Neutrophil (primary cell): ENCODE measurements around the gene GLG1.

ENCODE experiments used
- H3K27ac ChIP-seq: fragments of 200-600 bp; sonication (generic); 2 replicates; pipeline ENCODE4 v1.5.1; 2016; ENCODE audit warnings: mild to moderate bottlenecking, moderate library complexity
- H3K27me3 ChIP-seq: fragments of 200-600 bp; sonication (generic); 2 replicates; pipeline ENCODE4 v1.6.0; 2016; ENCODE audit warnings: mild to moderate bottlenecking
- H3K36me3 ChIP-seq: fragments of 200-600 bp; sonication (generic); 2 replicates; pipeline ENCODE4 v1.5.1; 2017
- H3K4me1 ChIP-seq, 2 experiments: fragments of 200-600 bp in 1 of 2; sonication (generic) in 1 of 2; 1 replicate in 1 of 2; 2 replicates in 1 of 2; pipeline versions ENCODE4 v1.5.1 to v1.6.1; 2013 to 2016; ENCODE audit warnings: low read depth in 1 of 2, low read length in 1 of 2, mild to moderate bottlenecking in 1 of 2, moderate library complexity in 1 of 2; ENCODE audit not compliant: control insufficient read depth in 1 of 2, insufficient read depth in 1 of 2
- H3K4me3 ChIP-seq, 2 experiments: fragments of 200-600 bp in 1 of 2; sonication (generic) in 1 of 2; 1 replicate in 1 of 2; 2 replicates in 1 of 2; pipeline ENCODE4 v1.5.1; 2013 to 2016; ENCODE audit warnings: low read depth in 1 of 2, low read length in 1 of 2, mild to moderate bottlenecking in 1 of 2, moderate library complexity in 1 of 2
- H3K9me3 ChIP-seq: fragments of 200-600 bp; sonication (generic); 2 replicates; pipeline ENCODE4 v1.5.1; 2016
- TF ChIP-seq, protein P1 (sequence below): fragments of 200-600 bp; sonication (generic); IDR thresholded peaks from 2 replicates; pipeline ENCODE4 v1.5.1; 2016; ENCODE audit warnings: antibody characterized with exemption

The GLG1 gene

GRCh38 chr16:74578433-74578832 lies 28.5 kb downstream of the GLG1 start:
- H3K4me1 ChIP-seq: no peaks in the 10 kb centered on the region
- H3K36me3 ChIP-seq: no peaks in the 10 kb centered on the region
- no peak overlapping the region for H3K4me3 ChIP-seq
- TF ChIP-seq, protein P1, sequence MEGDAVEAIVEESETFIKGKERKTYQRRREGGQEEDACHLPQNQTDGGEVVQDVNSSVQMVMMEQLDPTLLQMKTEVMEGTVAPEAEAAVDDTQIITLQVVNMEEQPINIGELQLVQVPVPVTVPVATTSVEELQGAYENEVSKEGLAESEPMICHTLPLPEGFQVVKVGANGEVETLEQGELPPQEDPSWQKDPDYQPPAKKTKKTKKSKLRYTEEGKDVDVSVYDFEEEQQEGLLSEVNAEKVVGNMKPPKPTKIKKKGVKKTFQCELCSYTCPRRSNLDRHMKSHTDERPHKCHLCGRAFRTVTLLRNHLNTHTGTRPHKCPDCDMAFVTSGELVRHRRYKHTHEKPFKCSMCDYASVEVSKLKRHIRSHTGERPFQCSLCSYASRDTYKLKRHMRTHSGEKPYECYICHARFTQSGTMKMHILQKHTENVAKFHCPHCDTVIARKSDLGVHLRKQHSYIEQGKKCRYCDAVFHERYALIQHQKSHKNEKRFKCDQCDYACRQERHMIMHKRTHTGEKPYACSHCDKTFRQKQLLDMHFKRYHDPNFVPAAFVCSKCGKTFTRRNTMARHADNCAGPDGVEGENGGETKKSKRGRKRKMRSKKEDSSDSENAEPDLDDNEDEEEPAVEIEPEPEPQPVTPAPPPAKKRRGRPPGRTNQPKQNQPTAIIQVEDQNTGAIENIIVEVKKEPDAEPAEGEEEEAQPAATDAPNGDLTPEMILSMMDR: no peak
- H3K9me3 ChIP-seq: no peaks in the 10 kb centered on the region
- no peaks in the 10 kb centered on the region for H3K27me3 ChIP-seq
- no peak overlapping the region for H3K27ac ChIP-seq

- no peaks in the 10 kb centered on the region for H3K4me1 ChIP-seq
- no peaks in the 10 kb centered on the region for H3K9me3 ChIP-seq
- H3K27ac ChIP-seq: no peak overlapping the region
- H3K36me3 ChIP-seq: no peaks in the 10 kb centered on the region
- H3K4me3 ChIP-seq: no peak overlapping the region
- TF ChIP-seq, protein P1: no peak
- no peaks in the 10 kb centered on the region for H3K27me3 ChIP-seq
Measured at GRCh38 chr16:74577882-74578366, 29.0 kb downstream of the GLG1 start.

- Histone ChIP-seq H3K4me1 (no peaks in the 10 kb centered on the region), H3K27ac (no peak overlapping the region), H3K9me3 (no peaks in the 10 kb centered on the region), H3K27me3 (no peaks in the 10 kb centered on the region), H3K36me3 (no peaks in the 10 kb centered on the region), H3K4me3 (no peak overlapping the region)
- TF ChIP-seq, protein P1: no peak
Measured at GRCh38 chr16:74575807-74576643, 30.9 kb downstream of the GLG1 start.

GRCh38 chr16:74575175-74575806 lies 31.6 kb downstream of the GLG1 start:
- Histone ChIP-seq H3K27ac (no peak overlapping the region), H3K9me3 (no peaks in the 10 kb centered on the region), H3K4me1 (no peaks in the 10 kb centered on the region), H3K4me3 (no peak overlapping the region), H3K36me3 (no peaks in the 10 kb centered on the region), H3K27me3 (no peaks in the 10 kb centered on the region)
- TF ChIP-seq, protein P1: no peak

DNA sequence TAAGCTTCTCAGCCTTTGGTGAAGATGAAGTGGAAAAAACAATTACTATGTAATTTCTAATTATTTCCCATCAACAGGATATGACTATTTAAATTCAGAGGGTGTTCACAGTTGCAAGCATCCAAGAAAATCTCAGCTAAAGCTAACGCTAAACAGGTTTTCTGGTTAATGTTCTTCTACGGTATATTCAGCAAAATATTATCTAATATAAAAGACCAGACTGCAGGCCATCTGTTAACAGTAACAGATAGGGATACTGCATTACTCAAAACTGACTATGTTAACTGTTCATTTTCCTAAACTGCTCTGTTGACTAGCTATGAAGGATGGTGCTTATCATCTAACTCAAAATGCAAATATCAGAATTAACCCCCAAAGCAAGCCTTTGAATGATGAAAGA lies 32.8 kb downstream of the GLG1 start:
- Histone ChIP-seq H3K27ac (no peak overlapping the region), H3K27me3 (no peaks in the 10 kb centered on the region), H3K4me1 (no peaks in the 10 kb centered on the region), H3K4me3 (no peak overlapping the region), H3K36me3 (no peaks in the 10 kb centered on the region), H3K9me3 (no peaks in the 10 kb centered on the region)
- TF ChIP-seq, protein P1: no peak
